Measurements from ENCODE around the gene PIK3C2G.

- TF ChIP-seq CSRNP3 (CRISPR knock-in tag; IDR thresholded peaks at IDR 0.05) (no peak), RARB (CRISPR knock-in tag; IDR thresholded peaks at IDR 0.05) (no peak; the same call in 1 of the 2 replicates), ZC3H10 (CRISPR knock-in tag; IDR thresholded peaks at IDR 0.05) (no peak)
Measured at GRCh38 chr12:18546399-18546798, 285.1 kb downstream of the PIK3C2G start.

Data from SK-N-SH treated with all-trans-retinoic acid at 6 μM for 48 hours (cell line).